Lung (tissue), 12 donors: ENCODE data around the gene CDKL4. TPM values are rescaled to one million over a fixed set of nuclear protein-coding genes. Genes with fewer than 3 reads are reported as not detected.
"Not testable (repeated sequence)": the region's sequence is repeated elsewhere in the genome, so short reads cannot be mapped to it uniquely, and the experiment has no call there.

ENCODE experiments used
- ATAC-seq: fragments of 200-7000 bp; cut with Tn5 transposase; one replicate; pipeline ENCODE4 v1.9.1; 2020; ENCODE audit warnings: moderate number of reproducible peaks; ENCODE audit not compliant: insufficient read depth, low FRiP score
- DNase-seq, 3 donors: peaks; one replicate each; pipeline ENCODE4 v3.0.0-alpha.2; 2013 to 2017
- H3K27ac ChIP-seq, 2 donors: one replicate each; pipeline ENCODE4 v1.5.1; 2013; ENCODE audit warnings: mild to moderate bottlenecking in 2 of 2, moderate library complexity in 2 of 2, control low read depth in 1 of 2, inconsistent platforms in 1 of 2, low read depth in 1 of 2, low read length in 1 of 2
- H3K27me3 ChIP-seq, 3 donors: one replicate each; pipeline ENCODE4 v1.5.1; 2013; ENCODE audit warnings: low read length in 2 of 3; ENCODE audit not compliant: control insufficient read depth in 3 of 3, insufficient read depth in 3 of 3
- H3K36me3 ChIP-seq, 4 donors: one replicate each; pipeline ENCODE4 v1.5.1; 2013; ENCODE audit warnings: low read length in 4 of 4, mild to moderate bottlenecking in 1 of 4, moderate library complexity in 1 of 4; ENCODE audit not compliant: control insufficient read depth in 4 of 4, insufficient read depth in 4 of 4
- H3K4me1 ChIP-seq, 5 donors: one replicate each; pipeline ENCODE4 v1.5.1; 2013; ENCODE audit warnings: low read length in 5 of 5, mild to moderate bottlenecking in 2 of 5, moderate library complexity in 1 of 5; ENCODE audit not compliant: control insufficient read depth in 5 of 5, insufficient read depth in 5 of 5
- H3K4me3 ChIP-seq: one replicate; pipeline ENCODE4 v1.5.1; 2013; ENCODE audit warnings: mild to moderate bottlenecking, control low read depth, moderate library complexity
- H3K9ac ChIP-seq, 2 donors: one replicate each; pipeline ENCODE4 v1.5.1; 2013; ENCODE audit warnings: low read length in 2 of 2, control low read depth in 1 of 2; ENCODE audit not compliant: insufficient read depth in 1 of 2
- H3K9me3 ChIP-seq, 4 donors: one replicate each; pipeline ENCODE4 v1.5.1; 2013; ENCODE audit warnings: low read length in 3 of 4, mild to moderate bottlenecking in 1 of 4, moderate library complexity in 1 of 4; ENCODE audit not compliant: control insufficient read depth in 4 of 4, insufficient read depth in 3 of 4
- WGBS, 2 donors: extraction: QIAGEN DNeasy Blood & Tissue Kit; methylation state at CpG; one replicate each; pipeline ENCODE4 v1.1.7; 2013; 5-methylcytosine and 5-hydroxymethylcytosine counted together
- polyA plus RNA-seq, 2 donors: library from polyadenylated mRNA; stranded (reverse); fragments of 200-250 nt; gene quantifications; one replicate each; pipeline ENCODE4 v1.2.1, GENCODE V29; 2013
- total RNA-seq, 2 donors: library from RNA; depleted of rRNA in 1 of 2; stranded (reverse); fragments of >200 nt in 1 of 2; gene quantifications; one replicate each; pipeline ENCODE4 v1.2.1, GENCODE V29; 2014 to 2021
- TF ChIP-seq, protein P1 (sequence below): IDR thresholded peaks from 2 replicates; pipeline ENCODE4 v1.5.1; 2012; ENCODE audit warnings: mild to moderate bottlenecking; ENCODE audit errors: control extremely low read depth, extremely low read depth
- donor health status: control.
- donor health status: control.
- donor health status: Bipolar disorder and iron deficiency.
- donor health status: healthy.
- donor health status: DM: yes; HTN: yes; CAD: no.

Gene CDKL4
- total and polyA plus RNA-seq, 4 donors: 0.10 to 6.5 (median 1.0) TPM

DNA sequence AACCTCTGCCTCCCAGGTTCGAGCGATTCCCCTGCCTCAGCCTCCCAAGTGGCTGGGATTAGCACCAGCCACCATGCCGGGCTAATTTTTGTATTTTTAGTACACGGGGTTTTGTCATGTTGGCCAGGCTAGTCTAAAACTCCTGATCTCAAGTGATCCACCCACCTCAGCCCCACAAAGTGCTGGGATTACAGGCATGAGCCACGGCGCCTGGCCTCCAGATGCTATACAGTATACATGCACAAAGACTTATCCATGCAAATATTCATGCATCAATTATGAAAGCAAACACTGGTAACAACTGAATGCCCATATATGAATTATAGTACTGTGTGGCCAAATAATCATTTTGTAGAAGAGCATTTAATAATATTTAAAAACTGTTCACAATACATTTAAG is 86.9 kb downstream of the CDKL4 start:
- ATAC-seq: no peak

DNA sequence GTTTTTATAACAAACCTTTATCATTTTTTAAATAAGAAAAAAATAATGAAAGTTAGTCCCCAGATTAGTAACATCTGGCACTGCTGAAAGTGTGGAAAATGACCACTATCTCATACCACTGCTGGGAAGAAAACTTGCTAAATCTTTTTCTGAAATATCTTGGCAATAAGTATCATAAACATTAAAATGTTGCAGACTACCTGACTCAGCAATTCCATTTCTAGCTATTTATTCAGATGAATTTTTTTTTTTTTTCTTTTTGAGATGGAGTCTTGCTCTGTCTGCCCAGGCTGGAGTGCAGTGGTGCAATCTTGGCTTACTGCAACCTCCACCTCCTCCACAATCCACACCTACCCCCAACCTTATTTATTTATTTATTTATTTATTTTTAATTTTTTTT is 87.7 kb downstream of the CDKL4 start:
- ATAC-seq: no peak
- H3K27me3 ChIP-seq: no peaks in the 10 kb centered on the region
- no peaks in the 10 kb centered on the region for H3K36me3 ChIP-seq
- H3K27ac ChIP-seq: no peak overlapping the region
- TF ChIP-seq, protein P1, sequence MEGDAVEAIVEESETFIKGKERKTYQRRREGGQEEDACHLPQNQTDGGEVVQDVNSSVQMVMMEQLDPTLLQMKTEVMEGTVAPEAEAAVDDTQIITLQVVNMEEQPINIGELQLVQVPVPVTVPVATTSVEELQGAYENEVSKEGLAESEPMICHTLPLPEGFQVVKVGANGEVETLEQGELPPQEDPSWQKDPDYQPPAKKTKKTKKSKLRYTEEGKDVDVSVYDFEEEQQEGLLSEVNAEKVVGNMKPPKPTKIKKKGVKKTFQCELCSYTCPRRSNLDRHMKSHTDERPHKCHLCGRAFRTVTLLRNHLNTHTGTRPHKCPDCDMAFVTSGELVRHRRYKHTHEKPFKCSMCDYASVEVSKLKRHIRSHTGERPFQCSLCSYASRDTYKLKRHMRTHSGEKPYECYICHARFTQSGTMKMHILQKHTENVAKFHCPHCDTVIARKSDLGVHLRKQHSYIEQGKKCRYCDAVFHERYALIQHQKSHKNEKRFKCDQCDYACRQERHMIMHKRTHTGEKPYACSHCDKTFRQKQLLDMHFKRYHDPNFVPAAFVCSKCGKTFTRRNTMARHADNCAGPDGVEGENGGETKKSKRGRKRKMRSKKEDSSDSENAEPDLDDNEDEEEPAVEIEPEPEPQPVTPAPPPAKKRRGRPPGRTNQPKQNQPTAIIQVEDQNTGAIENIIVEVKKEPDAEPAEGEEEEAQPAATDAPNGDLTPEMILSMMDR: no peak
- no peak overlapping the region for H3K9ac ChIP-seq
- peaks cover 0 to 16% (median 2%) of the 10 kb centered on the region in 5 donors for H3K4me1 ChIP-seq
- H3K9me3 ChIP-seq: no peaks in the 10 kb centered on the region
- peak in 2 of 3 donors; percentile 85 to 89 for DNase-seq
- no peak overlapping the region for H3K4me3 ChIP-seq

More for the DNA sequence above, 86.9 kb downstream of the CDKL4 start:
- no peak overlapping the region for H3K4me3 ChIP-seq
- H3K4me1 ChIP-seq: peaks cover 0 to 20% (median 5%) of the 10 kb centered on the region in 5 donors
- WGBS, 2 donors: 91 to 97% methylated on average over 6 of the region's 6 CpGs
- TF ChIP-seq, protein P1: no peak
- H3K27ac ChIP-seq: no peak overlapping the region
- no peaks in the 10 kb centered on the region for H3K27me3 ChIP-seq
- no peak overlapping the region for H3K9ac ChIP-seq
- no peak for DNase-seq
- no peaks in the 10 kb centered on the region for H3K9me3 ChIP-seq
- H3K36me3 ChIP-seq: no peaks in the 10 kb centered on the region

DNA sequence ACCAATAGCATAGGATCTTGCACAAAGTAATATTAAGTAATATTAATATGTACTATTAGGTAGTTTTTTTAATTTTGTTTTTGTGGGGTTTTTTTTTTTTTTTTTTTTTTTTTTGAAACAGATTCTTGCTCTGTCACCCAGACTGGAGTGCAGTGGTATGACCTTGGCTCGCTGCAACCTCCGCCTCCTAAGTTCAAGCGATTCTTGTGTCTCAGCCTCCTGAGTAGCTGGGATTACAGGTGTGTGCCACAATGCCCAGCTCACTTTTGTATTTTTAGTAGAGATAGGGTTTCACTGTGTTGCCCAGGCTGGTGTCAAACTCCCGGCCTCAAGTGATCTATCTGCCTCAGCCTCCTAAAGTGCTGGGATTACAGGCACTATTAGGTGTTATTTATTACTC is 88.2 kb downstream of the CDKL4 start:
- ATAC-seq, H3K9me3 ChIP-seq, DNase-seq, H3K27me3 ChIP-seq, H3K27ac ChIP-seq, H3K36me3 ChIP-seq, H3K9ac ChIP-seq, H3K4me3 ChIP-seq: not testable (repeated sequence)
- WGBS, 2 donors: 86 to 91% methylated on average over 4 of the region's 4 CpGs
- peaks cover 0 to 16% (median 0%) of the 10 kb centered on the region in 5 donors for H3K4me1 ChIP-seq

DNA sequence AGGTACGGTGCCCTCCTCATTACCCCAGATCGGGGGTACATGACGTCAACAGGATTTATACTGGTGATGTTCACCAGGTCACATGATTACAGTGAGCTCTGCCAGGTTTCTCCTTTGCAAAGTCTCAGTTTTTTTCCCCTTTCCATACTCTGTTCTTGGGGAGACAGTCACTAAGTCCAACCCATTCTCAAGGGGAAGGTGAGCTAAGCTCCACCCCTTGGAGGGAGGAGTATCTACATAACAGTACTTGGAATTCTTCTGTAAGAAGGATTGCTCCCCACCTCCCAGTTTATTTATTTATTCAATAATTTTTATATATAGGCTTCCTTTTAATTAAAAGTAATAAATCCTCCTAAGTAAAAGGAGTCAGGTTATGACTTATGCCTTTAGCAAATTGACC is 88.8 kb downstream of the CDKL4 start:
- Histone ChIP-seq H3K27me3 (no peaks in the 10 kb centered on the region), H3K4me3 (no peak overlapping the region), H3K9ac (no peak overlapping the region), H3K9me3 (no peaks in the 10 kb centered on the region), H3K36me3 (no peaks in the 10 kb centered on the region), H3K4me1 (peaks cover 0 to 13% (median 0%) of the 10 kb centered on the region in 5 donors), H3K27ac (no peak overlapping the region)
- no peak for ATAC-seq
- DNase-seq: no peak
- TF ChIP-seq, protein P1: no peak
- WGBS, 2 donors: 88 to 96% methylated on average over 3 of the region's 3 CpGs
